SK-N-SH (cell line): ENCODE results near the gene ANXA9. TPM values are rescaled to one million over a fixed set of nuclear protein-coding genes. Genes with fewer than 3 reads are reported as not detected.

Source experiments
- CTCF ChIA-PET: fragments of 300-600, 350-600 bp; formaldehyde crosslinking; extraction: SDS; loops from one replicate; lab custom pipeline; 2021; lab: Yijun Ruan, JAX
- POLR2A ChIA-PET: fragments of 350-600 bp; sonication (Branson Sonifier 250); formaldehyde crosslinking; extraction: SDS; loops from one replicate; lab custom pipeline; 2020; ENCODE audit warnings: antibody characterized with exemption, inconsistent platforms; lab: Yijun Ruan, JAX
- DNase-seq: peaks from one replicate; pipeline ENCODE4 v3.0.0; 2012
- H2AFZ ChIP-seq: fragments of 200-600 bp; sonication (generic); 2 replicates; pipeline ENCODE4 v1.8.1; 2016; ENCODE audit warnings: antibody characterized with exemption, mild to moderate bottlenecking, low read depth
- H3F3A ChIP-seq: fragments of 200-600 bp; sonication (generic); replicated peaks from 2 replicates; pipeline ENCODE3; 2016; ENCODE audit warnings: antibody characterized with exemption, mild to moderate bottlenecking; ENCODE audit not compliant: insufficient read depth
- H3K27ac ChIP-seq, 2 experiments: fragments of 200-500 bp in 1 of 2; fragments of 200-600 bp in 1 of 2; sonication (Bioruptor generic) in 1 of 2; sonication (generic), shearing (Covaris generic) in 1 of 2; 2 replicates each; pipeline versions ENCODE4 v1.5.1 to v1.6.1; 2014 to 2016; ENCODE audit warnings: low read depth in 2 of 2, inconsistent platforms in 1 of 2, low read length in 1 of 2, mild to moderate bottlenecking in 1 of 2, mixed read lengths in 1 of 2
- H3K27me3 ChIP-seq: fragments of 200-600 bp; sonication (generic), shearing (Covaris generic); 2 replicates; pipeline ENCODE4 v1.6.1; 2016; ENCODE audit warnings: mixed run types; ENCODE audit not compliant: insufficient read depth
- H3K36me3 ChIP-seq, 2 experiments: fragments of 200-500 bp in 1 of 2; fragments of 200-600 bp in 1 of 2; sonication (Bioruptor generic) in 1 of 2; sonication (generic) in 1 of 2; replicated peaks in 1 of 2; 2 replicates each; pipeline versions ENCODE3 to v1.5.1; 2014 to 2016; ENCODE audit warnings: low read length in 1 of 2, mild to moderate bottlenecking in 1 of 2; ENCODE audit not compliant: insufficient read depth in 2 of 2, control insufficient read depth in 1 of 2
- H3K4me1 ChIP-seq, 2 experiments: fragments of 200-500 bp in 1 of 2; fragments of 200-600 bp in 1 of 2; sonication (Bioruptor generic) in 1 of 2; sonication (generic), shearing (Covaris generic) in 1 of 2; 2 replicates each; pipeline versions ENCODE4 v1.5.1 to v1.6.1; 2014 to 2016; ENCODE audit warnings: low read depth in 1 of 2, low read length in 1 of 2, mixed run types in 1 of 2; ENCODE audit not compliant: insufficient read depth in 2 of 2, control insufficient read depth in 1 of 2
- H3K4me2 ChIP-seq: fragments of 200-600 bp; sonication (generic), shearing (Covaris generic); 2 replicates; pipeline ENCODE4 v1.6.1; 2017; ENCODE audit warnings: mixed run types
- H3K4me3 ChIP-seq, 2 experiments: fragments of 200-500 bp in 1 of 2; fragments of 200-600 bp in 1 of 2; sonication (Bioruptor generic) in 1 of 2; sonication (generic), shearing (Covaris generic) in 1 of 2; 2 replicates each; pipeline versions ENCODE4 v1.5.1 to v1.8.1; 2014 to 2016; ENCODE audit warnings: low read depth in 2 of 2, inconsistent platforms in 1 of 2, low read length in 1 of 2, mild to moderate bottlenecking in 1 of 2, mixed read lengths in 1 of 2, moderate library complexity in 1 of 2
- H3K79me2 ChIP-seq: fragments of 200-600 bp; sonication (generic); 2 replicates; pipeline ENCODE4 v1.8.1; 2017; ENCODE audit warnings: mild to moderate bottlenecking; ENCODE audit not compliant: insufficient read depth
- H3K9ac ChIP-seq: fragments of 200-600 bp; sonication (generic); 2 replicates; pipeline ENCODE4 v1.6.1; 2017; ENCODE audit warnings: mixed run types
- H3K9me2 ChIP-seq: fragments of 200-600 bp; sonication (generic); 2 replicates; pipeline ENCODE4 v1.6.1; 2017; ENCODE audit warnings: mixed run types
- H3K9me3 ChIP-seq: fragments of 200-600 bp; sonication (generic); 2 replicates; pipeline ENCODE4 v1.6.1; 2017; ENCODE audit warnings: mixed run types, mild to moderate bottlenecking, moderate library complexity
- H4K20me1 ChIP-seq: fragments of 200-600 bp; sonication (generic); 2 replicates; pipeline ENCODE4 v1.6.1; 2017; ENCODE audit warnings: mild to moderate bottlenecking, mixed run types; ENCODE audit not compliant: insufficient read depth
- CHD2 ChIP-seq: fragments of 150-350 bp; IDR thresholded peaks from 2 replicates; pipeline ENCODE4 v1.6.1; 2018; ENCODE audit warnings: low read length; ENCODE audit not compliant: partially characterized antibody
- FOXJ3 ChIP-seq: sonication (generic); formaldehyde crosslinking; IDR thresholded peaks from 2 replicates; pipeline ENCODE4 v1.5.1; 2020; ENCODE audit warnings: mild to moderate bottlenecking, missing genetic modification reagents
- GABPA ChIP-seq: IDR thresholded peaks from 2 replicates; pipeline ENCODE4 v1.4.0; 2012; ENCODE audit warnings: low read depth, mild to moderate bottlenecking
- MAX ChIP-seq: IDR thresholded peaks from 2 replicates; pipeline ENCODE4 v1.4.0; 2012; ENCODE audit warnings: low read depth
- MXI1 ChIP-seq: IDR thresholded peaks from 2 replicates; pipeline ENCODE4 v1.6.1; 2012; ENCODE audit warnings: mild to moderate bottlenecking, low read depth, low read length, improper control_type of control experiment
- NFIC ChIP-seq: IDR thresholded peaks from 2 replicates; pipeline ENCODE4 v1.4.0; 2012; ENCODE audit warnings: borderline replicate concordance
- PBX3 ChIP-seq: IDR thresholded peaks from 2 replicates; pipeline ENCODE4; 2012
- POLR2AphosphoS5 ChIP-seq: IDR thresholded peaks from 2 replicates; pipeline ENCODE4 v1.6.1; 2012; ENCODE audit warnings: low read depth, low read length
- RAD21 ChIP-seq: IDR thresholded peaks from 2 replicates; pipeline ENCODE4 v1.6.1; 2012; ENCODE audit warnings: mild to moderate bottlenecking, low read length
- RFX5 ChIP-seq: IDR thresholded peaks from 2 replicates; pipeline ENCODE4 v1.6.1; 2012; ENCODE audit warnings: mild to moderate bottlenecking, improper control_type of control experiment, low read length
- RXRA ChIP-seq: IDR thresholded peaks from 2 replicates; pipeline ENCODE4 v1.4.0; 2012; ENCODE audit warnings: low read depth, mild to moderate bottlenecking, borderline replicate concordance
- SIN3A ChIP-seq: IDR thresholded peaks from 2 replicates; pipeline ENCODE4 v1.6.1; 2012; ENCODE audit warnings: low read depth, mild to moderate bottlenecking, low read length, moderate library complexity, borderline replicate concordance
- SMC3 ChIP-seq: IDR thresholded peaks from 2 replicates; pipeline ENCODE4 v1.6.1; 2012; ENCODE audit warnings: low read depth, low read length, improper control_type of control experiment
- TAF1 ChIP-seq: IDR thresholded peaks from 2 replicates; pipeline ENCODE4 v1.6.1; 2012; ENCODE audit warnings: low read depth, mild to moderate bottlenecking, low read length, moderate library complexity, borderline replicate concordance
- TCF12 ChIP-seq: IDR thresholded peaks from 2 replicates; pipeline ENCODE4 v1.4.0; 2012
- TEAD4 ChIP-seq: IDR thresholded peaks from 2 replicates; pipeline ENCODE4 v1.4.0; 2012; ENCODE audit warnings: mild to moderate bottlenecking, borderline replicate concordance; ENCODE audit not compliant: insufficient read depth
- USF1 ChIP-seq: IDR thresholded peaks from 2 replicates; pipeline ENCODE4 v1.4.0; 2012; ENCODE audit warnings: low read depth, borderline replicate concordance
- ZBTB33 ChIP-seq: IDR thresholded peaks from 2 replicates; pipeline ENCODE4 v1.4.0; 2012; ENCODE audit warnings: low read depth, borderline replicate concordance
- WGBS: methylation state at CpG from one replicate; pipeline ENCODE4 v1.1.6; 2017; ENCODE audit warnings: low lambda C conversion rate; 5-methylcytosine and 5-hydroxymethylcytosine counted together
- polyA plus RNA-seq, 3 experiments: library from polyadenylated mRNA; depleted of rRNA; stranded (reverse); fragments of >200 nt; gene quantifications; 2 replicates each; pipeline ENCODE4 v1.2.3, GENCODE V29; 2012

ANXA9 gene
- polyA plus RNA-seq, 1 of the 3 experiments (the other 2 are of a cell fraction): 0.07 TPM

- H3K4me1 ChIP-seq: peaks cover 0 to 17% of the 10 kb centered on the region in 2 experiments; a peak in 2 of 4 replicates
- H2AFZ ChIP-seq: no peak overlapping the region
- H3F3A ChIP-seq: peaks cover 6% of the 10 kb centered on the region
- H3K79me2 ChIP-seq: 0 out of 2 replicates have a peak, but pooled peaks cover 9% of the 10 kb centered on the region
- no peaks in the 10 kb centered on the region for H3K27me3 ChIP-seq
- no peaks in the 10 kb centered on the region for H4K20me1 ChIP-seq
- H3K4me2 ChIP-seq: no peak overlapping the region
- H3K27ac ChIP-seq: no peak overlapping the region
- 90% methylated on average over 3 of the region's 3 CpGs for WGBS
- H3K9me3 ChIP-seq: no peaks in the 10 kb centered on the region
- H3K4me3 ChIP-seq: no peak overlapping the region
- DNase-seq: no peak
- H3K9ac ChIP-seq: no peak overlapping the region
- ChIA-PET POLR2A (no interaction called here), CTCF (interaction anchor here (1.3 to 15.9 kb wide), 2 partner anchors 22 to 98 kb away, joined by 4 to 371 read pairs; partner anchors contain the start of genes ANXA9 and CERS2)
- H3K9me2 ChIP-seq: no peaks in the 10 kb centered on the region
- TF ChIP-seq TAF1 (no peak), MAX (no peak), RXRA (no peak), USF1 (no peak)
- peaks cover 0 to 11% of the 10 kb centered on the region in 2 experiments for H3K36me3 ChIP-seq
These were observed 20.0 kb downstream of the ANXA9 start for GRCh38 chr1:151002051-151002450.

- no peak for DNase-seq
- ChIA-PET POLR2A (no interaction called here), CTCF (interaction anchor here (5.3 to 15.9 kb wide), 2 partner anchors 7 to 22 kb away, joined by 79 to 371 read pairs; partner anchors contain the start of genes ANXA9 and CERS2)
- Histone ChIP-seq H3K27ac (no peak overlapping the region), H3K9me2 (no peaks in the 10 kb centered on the region), H3K9me3 (no peaks in the 10 kb centered on the region), H2AFZ (no peak overlapping the region), H3K79me2 (0 out of 2 replicates have a peak, but pooled peaks cover 9% of the 10 kb centered on the region), H3F3A (peaks cover 12% of the 10 kb centered on the region), H3K36me3 (peaks cover 0 to 11% of the 10 kb centered on the region in 2 experiments), H3K27me3 (no peaks in the 10 kb centered on the region), H3K9ac (no peak overlapping the region), H3K4me3 (no peak overlapping the region), H4K20me1 (no peaks in the 10 kb centered on the region), H3K4me1 (peaks cover 0 to 22% of the 10 kb centered on the region in 2 experiments; a peak in 2 of 4 replicates), H3K4me2 (no peak overlapping the region)
- WGBS: 65% methylated on average over 2 of the region's 2 CpGs
- no peak for TF ChIP-seq RAD21
- TF ChIP-seq GABPA: no peak
- no peak for TF ChIP-seq SMC3
- TF ChIP-seq RFX5: no peak
- TF ChIP-seq TEAD4: no peak
- TF ChIP-seq MXI1: no peak
- TF ChIP-seq CHD2: no peak
- no peak for TF ChIP-seq SIN3A
- no peak for TF ChIP-seq TCF12
- TF ChIP-seq NFIC: no peak
- no peak for TF ChIP-seq POLR2AphosphoS5
- TF ChIP-seq ZBTB33: no peak
- no peak for TF ChIP-seq PBX3
- TF ChIP-seq MAX: no peak
- no peak for TF ChIP-seq FOXJ3 (CRISPR knock-in tag)
These were observed 20.5 kb downstream of the ANXA9 start for GRCh38 chr1:151002611-151003010.
